Left hindlimb (tissue), 1 donor: ENCODE results near the gene ZBTB6.

Experiments
- DNase-seq: peaks from one replicate; pipeline ENCODE4 v3.0.0-alpha.2; 2018

ZBTB6 gene

GRCh38 chr9:122912964-122913673, at the start of gene ZBTB6:
Gene ZBTB6, minus strand, starts transcription at chr9:122913323. Its CDS starts 1,251 bp downstream, at chr9:122912072.
- DNase-seq = peak; percentile 86

GRCh38 chr9:122961139-122961538, 48.0 kb upstream of the ZBTB6 start:
- DNase-seq = no peak

- DNase-seq = no peak
Measured at GRCh38 chr9:122955961-122956360, 42.8 kb upstream of the ZBTB6 start.

GRCh38 chr9:122954253-122954691, 41.1 kb upstream of the ZBTB6 start:
- DNase-seq = no peak

GRCh38 chr9:122951056-122951455, 37.9 kb upstream of the ZBTB6 start:
- DNase-seq = no peak

- DNase-seq = no peak
Measured at GRCh38 chr9:122950263-122950662, 37.1 kb upstream of the ZBTB6 start.

GRCh38 chr9:122949696-122950095, 36.6 kb upstream of the ZBTB6 start:
- DNase-seq = no peak

- DNase-seq = no peak
Measured at GRCh38 chr9:122948313-122948712, 35.2 kb upstream of the ZBTB6 start.

- DNase-seq = no peak
Measured at GRCh38 chr9:122946461-122947005, 33.4 kb upstream of the ZBTB6 start.

- no peak for DNase-seq
Measured at GRCh38 chr9:122944960-122945888, 32.1 kb upstream of the ZBTB6 start.

GRCh38 chr9:122941582-122942234, 28.6 kb upstream of the ZBTB6 start:
- no peak for DNase-seq

GRCh38 chr9:122940749-122941581, 27.8 kb upstream of the ZBTB6 start, which contains the start of gene RABGAP1:
Gene RABGAP1, plus strand, starts transcription at chr9:122941020. Its CDS starts 16,040 bp downstream, at chr9:122957060.
- DNase-seq = peak; percentile 99

- no peak for DNase-seq
Measured at GRCh38 chr9:122940454-122940748, 27.3 kb upstream of the ZBTB6 start.

- DNase-seq = no peak
Measured at GRCh38 chr9:122939601-122940000, 26.5 kb upstream of the ZBTB6 start.

- no peak for DNase-seq
Measured at GRCh38 chr9:122936883-122937282, 23.8 kb upstream of the ZBTB6 start.

- DNase-seq = no peak
Measured at GRCh38 chr9:122936464-122936863, 23.3 kb upstream of the ZBTB6 start.

GRCh38 chr9:122931226-122932121, 18.4 kb upstream of the ZBTB6 start, which contains the start of gene ZBTB26:
Gene ZBTB26, minus strand, starts transcription at chr9:122931512. Its CDS starts 11,578 bp downstream, at chr9:122919934.
- DNase-seq = peak; percentile 95

- no peak for DNase-seq
Measured at GRCh38 chr9:122930541-122931225, 17.6 kb upstream of the ZBTB6 start.

- no peak for DNase-seq
Measured at GRCh38 chr9:122929796-122930354, 16.8 kb upstream of the ZBTB6 start.

GRCh38 chr9:122923947-122924346, 10.8 kb upstream of the ZBTB6 start:
- DNase-seq = no peak
